Measurements from ENCODE around the gene POLN. TPM values are rescaled to one million over a fixed set of nuclear protein-coding genes. Genes with fewer than 3 reads are reported as not detected.

Gene POLN
- polyA plus RNA-seq, 1 experiment: 1.5 TPM

- TF ChIP-seq CTCF (IDR thresholded peaks at IDR 0.05; ENCODE audit: insufficient read depth, low read depth, low read length): no peak
- DNase-seq (ENCODE audit: low read depth): no peak
- CTCF ChIA-PET: no interaction called here
Measured at GRCh38 chr4:2175990-2176698, 65.8 kb downstream of the POLN start.

GRCh38 chr4:2174061-2174460, 67.9 kb downstream of the POLN start:
- TF ChIP-seq CTCF (IDR thresholded peaks at IDR 0.05; ENCODE audit: insufficient read depth, low read depth, low read length): no peak
- no peak overlapping the region for H3K4me3 ChIP-seq (ENCODE audit: low read depth, low read length)
- POLR2A ChIA-PET: no interaction called here
- CTCF ChIA-PET: no interaction called here
- H3K27me3 ChIP-seq (ENCODE audit: control insufficient read depth, insufficient read depth, low read length): no peaks in the 10 kb centered on the region
- H3K36me3 ChIP-seq (ENCODE audit: control insufficient read depth, insufficient read depth, low read length): no peaks in the 10 kb centered on the region
- DNase-seq (ENCODE audit: low read depth): no peak

More at GRCh38 chr4:2175990-2176698, 65.8 kb downstream of the POLN start:
- POLR2A ChIA-PET: no interaction called here
- Histone ChIP-seq H3K36me3 (ENCODE audit: control insufficient read depth, insufficient read depth, low read length) (no peaks in the 10 kb centered on the region), H3K27me3 (ENCODE audit: control insufficient read depth, insufficient read depth, low read length) (no peaks in the 10 kb centered on the region), H3K4me3 (ENCODE audit: low read depth, low read length) (no peak overlapping the region)

GRCh38 chr4:2172627-2173231, 69.2 kb downstream of the POLN start:
- ChIA-PET CTCF (no interaction called here), POLR2A (no interaction called here)
- no peak for TF ChIP-seq CTCF (IDR thresholded peaks at IDR 0.05; ENCODE audit: insufficient read depth, low read depth, low read length)
- DNase-seq (ENCODE audit: low read depth): no peak
- H3K4me3 ChIP-seq (ENCODE audit: low read depth, low read length): no peak overlapping the region
- H3K36me3 ChIP-seq (ENCODE audit: control insufficient read depth, insufficient read depth, low read length): no peaks in the 10 kb centered on the region
- H3K27me3 ChIP-seq (ENCODE audit: control insufficient read depth, insufficient read depth, low read length): no peaks in the 10 kb centered on the region

GRCh38 chr4:2172161-2172560, 69.8 kb downstream of the POLN start:
- ChIA-PET CTCF (interaction anchor here (1.7 kb wide), 1 partner anchor 31 kb away, joined by 3 read pairs; no protein-coding TSS in a partner anchor), POLR2A (no interaction called here)
- H3K27me3 ChIP-seq (ENCODE audit: control insufficient read depth, insufficient read depth, low read length): no peaks in the 10 kb centered on the region
- TF ChIP-seq CTCF (IDR thresholded peaks at IDR 0.05; ENCODE audit: insufficient read depth, low read depth, low read length): no peak
- no peak overlapping the region for H3K4me3 ChIP-seq (ENCODE audit: low read depth, low read length)
- H3K36me3 ChIP-seq (ENCODE audit: control insufficient read depth, insufficient read depth, low read length): no peaks in the 10 kb centered on the region
- DNase-seq (ENCODE audit: low read depth): no peak

- no peak for DNase-seq (ENCODE audit: low read depth)
- no peaks in the 10 kb centered on the region for H3K36me3 ChIP-seq (ENCODE audit: control insufficient read depth, insufficient read depth, low read length)
- POLR2A ChIA-PET: no interaction called here
- CTCF ChIA-PET: no interaction called here
- TF ChIP-seq CTCF (IDR thresholded peaks at IDR 0.05; ENCODE audit: insufficient read depth, low read depth, low read length): no peak
- no peaks in the 10 kb centered on the region for H3K27me3 ChIP-seq (ENCODE audit: control insufficient read depth, insufficient read depth, low read length)
- H3K4me3 ChIP-seq (ENCODE audit: low read depth, low read length): no peak overlapping the region
Measured at GRCh38 chr4:2168469-2169319, 73.2 kb downstream of the POLN start.

Measured in BJ (cell line).